GM10266 (cell line): ENCODE data around the gene ANO6.

Experiments
- DNase-seq: peaks from one replicate; pipeline ENCODE4 v3.0.0; 2012; ENCODE audit errors: extremely low spot score
- CTCF ChIP-seq: IDR thresholded peaks from 2 replicates; pipeline ENCODE4 v1.5.1; 2012; ENCODE audit warnings: mild to moderate bottlenecking, low read depth; ENCODE audit not compliant: control insufficient read depth, insufficient read depth; ENCODE audit errors: missing control alignments

The ANO6 gene

GRCh38 chr12:45475594-45475993 lies 259.7 kb downstream of the ANO6 start:
- no peak for DNase-seq
- TF ChIP-seq CTCF: no peak

GRCh38 chr12:45477526-45477925 lies 261.6 kb downstream of the ANO6 start:
- no peak for DNase-seq
- TF ChIP-seq CTCF: no peak

GRCh38 chr12:45478931-45479330 lies 263.0 kb downstream of the ANO6 start:
- no peak for TF ChIP-seq CTCF
- no peak for DNase-seq

GRCh38 chr12:45481746-45482145 lies 265.9 kb downstream of the ANO6 start:
- no peak for TF ChIP-seq CTCF
- no peak for DNase-seq

- no peak for TF ChIP-seq CTCF
- no peak for DNase-seq
These were observed 267.7 kb downstream of the ANO6 start for GRCh38 chr12:45483571-45483970.
